NCI-H748 treated with DMSO at 0.1 percent for 48 hours (cell line): ENCODE measurements around the gene WDR76.

ENCODE experiments used
- DNase-seq: peaks from one replicate; lab custom pipeline; 2025; lab: John Stamatoyannopoulos, UW

The WDR76 gene

DNA sequence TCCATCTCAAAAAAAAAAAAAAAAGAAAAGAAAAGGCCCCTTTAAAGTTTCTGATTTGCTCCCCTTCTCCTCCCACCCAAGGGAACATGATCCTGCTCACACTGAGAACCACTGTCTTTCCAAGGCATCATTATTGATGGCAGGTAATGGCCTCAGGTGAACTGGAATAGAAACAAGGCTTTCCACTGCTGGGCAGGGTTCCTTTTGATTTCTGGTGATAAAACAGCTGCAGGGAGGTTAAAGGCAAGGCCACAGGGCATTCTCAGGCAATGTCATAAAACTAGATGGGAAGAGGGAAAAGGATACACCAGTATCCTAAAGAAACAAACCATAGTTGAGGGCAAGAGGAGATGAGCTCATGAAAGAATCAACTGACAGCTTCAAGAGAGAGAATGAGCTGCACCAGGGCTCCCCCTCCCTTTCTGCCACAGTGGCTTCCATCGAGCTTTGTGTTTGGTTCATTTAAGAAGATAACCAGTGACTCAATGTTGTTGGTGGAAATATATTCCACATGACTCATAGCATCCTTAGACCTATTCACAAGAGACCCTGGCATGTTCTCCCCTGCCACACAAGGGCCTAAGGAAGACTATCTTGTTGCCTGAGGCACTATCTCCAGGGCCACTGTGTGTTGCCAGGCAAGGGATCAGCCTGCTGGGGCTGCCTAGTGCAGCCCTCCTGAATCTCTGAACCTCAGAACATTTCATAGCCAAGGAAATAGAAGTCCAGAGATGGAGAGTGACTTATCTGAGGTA is 86.4 kb downstream of the WDR76 start:
- DNase-seq = no peak

GRCh38 chr15:43913941-43914340 is 87.1 kb downstream of the WDR76 start:
- no peak for DNase-seq

GRCh38 chr15:43915631-43916325 is 89.0 kb downstream of the WDR76 start:
- no peak for DNase-seq

DNA sequence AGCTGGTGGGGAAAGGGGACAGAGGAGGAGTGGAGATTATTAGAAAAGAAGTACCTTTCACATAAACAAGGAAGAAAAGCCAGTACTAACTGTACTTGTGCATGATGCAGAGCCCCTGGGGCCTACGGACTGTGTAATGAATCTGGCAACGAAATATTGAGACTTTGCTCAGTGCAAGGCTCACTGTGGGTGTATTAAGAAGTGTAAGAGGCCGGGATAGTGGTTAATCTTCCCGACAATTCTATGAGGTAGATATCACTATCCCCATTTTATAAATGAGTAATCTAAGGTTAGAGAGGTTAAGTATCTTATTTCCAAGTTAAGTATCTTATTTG is 89.5 kb downstream of the WDR76 start:
- DNase-seq = no peak
